Stimulated activated effector memory CD8-positive, alpha-beta T cell treated with anti-CD3 and anti-CD28 coated beads, Interleukin-12 subunit alpha, Interleukin-12 subunit beta, amount 100 ng/mL, for 72 hours (primary cell): ENCODE measurements around the gene RIC8A.

Experiments used
- ATAC-seq: fragments of 150-1000 bp; cut with Tn5 transposase; 2 replicates; pipeline ENCODE4 v1.10.0; 2021
- DNase-seq, 2 donors: peaks; one replicate each; pipeline ENCODE4 v3.0.0; 2021 to 2022; ENCODE audit warnings: low spot score in 2 of 2
- H3K27ac Mint-ChIP-seq: one replicate; pipeline ENCODE4 v1.8.0; 2022; ENCODE audit warnings: mild to moderate bottlenecking, mixed read lengths
- H3K36me3 Mint-ChIP-seq: one replicate; pipeline ENCODE4 v1.8.0; 2022; ENCODE audit warnings: mild to moderate bottlenecking, mixed read lengths
- H3K4me1 Mint-ChIP-seq: one replicate; pipeline ENCODE4 v1.8.0; 2022; ENCODE audit warnings: mixed read lengths
- H3K4me3 Mint-ChIP-seq: one replicate; pipeline ENCODE4 v1.8.0; 2022; ENCODE audit warnings: mild to moderate bottlenecking, mixed read lengths
- H3K9me3 Mint-ChIP-seq: one replicate; pipeline ENCODE4 v1.8.0; 2022; ENCODE audit warnings: mixed read lengths

The RIC8A gene

GRCh38 chr11:200224-201003 is 7.1 kb upstream of the RIC8A start:
- no peak for DNase-seq
- no peak for ATAC-seq
- Mint-ChIP-seq H3K36me3 (peaks cover 44% of the 10 kb centered on the region), H3K4me1 (peaks cover 37% of the 10 kb centered on the region), H3K27ac (no peak overlapping the region), H3K4me3 (no peak overlapping the region), H3K9me3 (no peaks in the 10 kb centered on the region)

GRCh38 chr11:201966-202365 is 5.5 kb upstream of the RIC8A start:
- DNase-seq (no peak), ATAC-seq (no peak)
- peak overlapping the region; percentile 75 for H3K27ac Mint-ChIP-seq
- peaks cover 57% of the 10 kb centered on the region for H3K36me3 Mint-ChIP-seq
- no peaks in the 10 kb centered on the region for H3K9me3 Mint-ChIP-seq
- H3K4me1 Mint-ChIP-seq = peaks cover 47% of the 10 kb centered on the region
- H3K4me3 Mint-ChIP-seq = peak overlapping the region; percentile 6

GRCh38 chr11:202490-202889 is 5.0 kb upstream of the RIC8A start:
- DNase-seq = no peak
- Mint-ChIP-seq H3K4me1 (peaks cover 49% of the 10 kb centered on the region), H3K36me3 (peaks cover 63% of the 10 kb centered on the region)

GRCh38 chr11:203056-203944 is 4.2 kb upstream of the RIC8A start:
- Mint-ChIP-seq H3K4me3 (peak overlapping the region; percentile 5), H3K27ac (peak overlapping the region; percentile 75), H3K36me3 (peaks cover 71% of the 10 kb centered on the region), H3K9me3 (no peaks in the 10 kb centered on the region), H3K4me1 (peaks cover 52% of the 10 kb centered on the region)
- ATAC-seq (no peak), DNase-seq (no peak)

More at GRCh38 chr11:202490-202889, 5.0 kb upstream of the RIC8A start:
- H3K9me3 Mint-ChIP-seq = no peaks in the 10 kb centered on the region
- peak overlapping the region; percentile 75 for H3K27ac Mint-ChIP-seq
- peak overlapping the region; percentile 6 for H3K4me3 Mint-ChIP-seq
- no peak for ATAC-seq

GRCh38 chr11:203945-204586 is 3.4 kb upstream of the RIC8A start:
- no peak for DNase-seq
- H3K27ac Mint-ChIP-seq = peak overlapping the region; percentile 75
- no peaks in the 10 kb centered on the region for H3K9me3 Mint-ChIP-seq
- ATAC-seq = no peak
- peaks cover 46% of the 10 kb centered on the region for H3K4me1 Mint-ChIP-seq
- H3K36me3 Mint-ChIP-seq = peaks cover 72% of the 10 kb centered on the region
- peak overlapping the region; percentile 5 for H3K4me3 Mint-ChIP-seq

- H3K27ac Mint-ChIP-seq = no peak overlapping the region
- H3K9me3 Mint-ChIP-seq = no peaks in the 10 kb centered on the region
- no peak overlapping the region for H3K4me3 Mint-ChIP-seq
- peaks cover 74% of the 10 kb centered on the region for H3K36me3 Mint-ChIP-seq
- ATAC-seq (no peak), DNase-seq (no peak)
- peaks cover 51% of the 10 kb centered on the region for H3K4me1 Mint-ChIP-seq
These were observed 2.9 kb upstream of the RIC8A start for GRCh38 chr11:204587-205109.

- Mint-ChIP-seq H3K27ac (no peak overlapping the region), H3K9me3 (no peaks in the 10 kb centered on the region), H3K4me1 (peaks cover 59% of the 10 kb centered on the region), H3K36me3 (peaks cover 77% of the 10 kb centered on the region), H3K4me3 (peak overlapping the region; percentile 99)
- no peak for ATAC-seq
- no peak for DNase-seq
These were observed 2.1 kb upstream of the RIC8A start for GRCh38 chr11:205221-206001.

GRCh38 chr11:206002-206384 is 1.5 kb upstream of the RIC8A start:
- Mint-ChIP-seq H3K4me3 (peak overlapping the region; percentile 99), H3K27ac (peak overlapping the region; percentile 99), H3K9me3 (no peaks in the 10 kb centered on the region), H3K4me1 (peaks cover 65% of the 10 kb centered on the region), H3K36me3 (peaks cover 77% of the 10 kb centered on the region)
- no peak for ATAC-seq
- no peak for DNase-seq

GRCh38 chr11:206526-207207 is 841 bp upstream of the RIC8A start:
- Mint-ChIP-seq H3K4me3 (peak overlapping the region; percentile 99), H3K27ac (peak overlapping the region; percentile 99), H3K36me3 (peaks cover 77% of the 10 kb centered on the region), H3K4me1 (peaks cover 65% of the 10 kb centered on the region), H3K9me3 (no peaks in the 10 kb centered on the region)
- no peak for DNase-seq
- ATAC-seq = no peak

GRCh38 chr11:207863-208180 is 314 bp downstream of the RIC8A start:
- ATAC-seq (peak; percentile 14), DNase-seq (no peak)
- no peaks in the 10 kb centered on the region for H3K9me3 Mint-ChIP-seq
- H3K4me3 Mint-ChIP-seq = peak overlapping the region; percentile 99
- H3K27ac Mint-ChIP-seq = peak overlapping the region; percentile 99
- peaks cover 79% of the 10 kb centered on the region for H3K36me3 Mint-ChIP-seq
- peaks cover 54% of the 10 kb centered on the region for H3K4me1 Mint-ChIP-seq

- DNase-seq (peak; percentile 71 to 87), ATAC-seq (peak; percentile 75)
- H3K4me3 Mint-ChIP-seq = peak overlapping the region; percentile 99
- peaks cover 53% of the 10 kb centered on the region for H3K4me1 Mint-ChIP-seq
- peak overlapping the region; percentile 99 for H3K27ac Mint-ChIP-seq
- H3K9me3 Mint-ChIP-seq = no peaks in the 10 kb centered on the region
- H3K36me3 Mint-ChIP-seq = peaks cover 84% of the 10 kb centered on the region
These were observed 841 bp downstream of the RIC8A start for GRCh38 chr11:208181-208916.

- Mint-ChIP-seq H3K36me3 (peaks cover 86% of the 10 kb centered on the region), H3K9me3 (no peaks in the 10 kb centered on the region), H3K27ac (peak overlapping the region; percentile 99), H3K4me3 (peak overlapping the region; percentile 99), H3K4me1 (peaks cover 49% of the 10 kb centered on the region)
- DNase-seq (no peak), ATAC-seq (peak; percentile 1)
These were observed 1.4 kb downstream of the RIC8A start for GRCh38 chr11:208917-209260.

- Mint-ChIP-seq H3K36me3 (peaks cover 86% of the 10 kb centered on the region), H3K9me3 (no peaks in the 10 kb centered on the region), H3K4me3 (peak overlapping the region; percentile 99), H3K27ac (peak overlapping the region; percentile 99), H3K4me1 (peaks cover 46% of the 10 kb centered on the region)
- ATAC-seq = no peak
- no peak for DNase-seq
These were observed 2.0 kb downstream of the RIC8A start for GRCh38 chr11:209275-210121.
